Testis (tissue), 3 donors: Measurements from ENCODE around the gene DMD. TPM values are rescaled to one million over a fixed set of nuclear protein-coding genes. Genes with fewer than 3 reads are reported as not detected.

Experiments used
- DNase-seq: peaks from one replicate; pipeline ENCODE4 v3.0.0-alpha.2; 2019
- H3K27ac ChIP-seq, 2 donors: fragments of 200-600 bp; sonication (generic); one replicate each; pipeline ENCODE4 v1.5.1; 2019
- H3K27me3 ChIP-seq: fragments of 200-600 bp; sonication (generic); one replicate; pipeline ENCODE4 v1.5.1; 2019
- H3K36me3 ChIP-seq: fragments of 200-600 bp; sonication (generic); one replicate; pipeline ENCODE4 v1.5.1; 2017; ENCODE audit warnings: low read depth; ENCODE audit errors: missing control alignments
- H3K4me1 ChIP-seq: fragments of 200-600 bp; sonication (generic); one replicate; pipeline ENCODE4 v1.5.1; 2019
- H3K4me3 ChIP-seq, 2 donors: fragments of 200-600 bp; sonication (generic); one replicate each; pipeline ENCODE4 v1.5.1; 2017 to 2019
- H3K9me3 ChIP-seq: fragments of 200-600 bp; sonication (generic); one replicate; pipeline ENCODE4 v1.5.1; 2017
- CTCF ChIP-seq, 3 experiments: fragments of 450-650 bp in 2 of 3; fragments of 200-600 bp in 1 of 3; sonication (generic) in 1 of 3; IDR thresholded peaks; one replicate each; pipeline ENCODE4 v1.5.1; 2016 to 2019; ENCODE audit warnings: antibody characterized with exemption in 3 of 3, mild to moderate bottlenecking in 2 of 3, moderate library complexity in 1 of 3
- POLR2A ChIP-seq: fragments of 450-650 bp; IDR thresholded peaks from one replicate; pipeline ENCODE4 v1.6.1; 2017; ENCODE audit warnings: antibody characterized with exemption, mild to moderate bottlenecking, moderate library complexity
- WGBS, 2 donors: methylation state at CpG; one replicate each; pipeline ENCODE4 v1.1.5; 2018; 5-methylcytosine and 5-hydroxymethylcytosine counted together
- intact Hi-C: fragments of 100-400 bp; cut with DNase I; formaldehyde crosslinking; loops from one replicate; pipeline ENCODE4 v1.15.1; 2023; ENCODE audit warnings: low total_unique reads
- polyA plus RNA-seq: library from polyadenylated mRNA; stranded (reverse); fragments of 350-450 nt; fragmentation: Illumina TruSeq; extraction: RNeasy Lipid Tissue Mini Kit (QIAGEN cat#74804); gene quantifications from one replicate; pipeline ENCODE4 v1.2.3, GENCODE V29; 2014; ENCODE audit warnings: low read depth, low replicate concordance; ENCODE audit not compliant: insufficient read depth
- total RNA-seq, 2 donors: library from RNA; depleted of rRNA; stranded (reverse); fragments of >200 nt; gene quantifications; one replicate each; pipeline ENCODE4 v1.2.3, GENCODE V29; 2016

The DMD gene
- total and polyA plus RNA-seq, 3 donors from 2014 or later = 11.3 to 34.1 (median 24.2) TPM

- Histone ChIP-seq H3K27me3 (no peaks in the 10 kb centered on the region), H3K9me3 (no peaks in the 10 kb centered on the region), H3K36me3 (no peaks in the 10 kb centered on the region), H3K4me3 (no peak overlapping the region), H3K4me1 (no peaks in the 10 kb centered on the region), H3K27ac (no peak overlapping the region)
- intact Hi-C loops = no loop called here
- 92 to 96% methylated on average over 8 of the region's 8 CpGs for whole genome bisulfite sequencing, 2 donors
- DNase-seq = no peak
- no peak for TF ChIP-seq POLR2A
- TF ChIP-seq CTCF (IDR thresholded peaks at IDR 0.05) = no peak
Observed at GRCh38 chrX:33142331-33142730, 69.0 kb downstream of the DMD start.

GRCh38 chrX:33138677-33139249 lies 72.6 kb downstream of the DMD start:
- Histone ChIP-seq H3K27ac (no peak overlapping the region), H3K4me1 (no peaks in the 10 kb centered on the region), H3K9me3 (no peaks in the 10 kb centered on the region), H3K36me3 (no peaks in the 10 kb centered on the region), H3K27me3 (no peaks in the 10 kb centered on the region), H3K4me3 (no peak overlapping the region)
- DNase-seq = no peak
- intact Hi-C loops = no loop called here
- no peak for TF ChIP-seq POLR2A
- TF ChIP-seq CTCF (IDR thresholded peaks at IDR 0.05) = no peak
- 57 to 65% methylated on average over 11 to 12 of the region's 12 CpGs for WGBS, 2 donors

- Histone ChIP-seq H3K4me3 (no peak overlapping the region), H3K27ac (no peak overlapping the region), H3K27me3 (no peaks in the 10 kb centered on the region), H3K9me3 (no peaks in the 10 kb centered on the region), H3K36me3 (no peaks in the 10 kb centered on the region), H3K4me1 (no peaks in the 10 kb centered on the region)
- intact Hi-C loops = no loop called here
- TF ChIP-seq POLR2A = no peak
- TF ChIP-seq CTCF (IDR thresholded peaks at IDR 0.05) = no peak
- 27 to 33% methylated on average over 4 of the region's 4 CpGs for WGBS, 2 donors
- no peak for DNase-seq
Observed at GRCh38 chrX:33134164-33134563, 77.2 kb downstream of the DMD start.

GRCh38 chrX:33133320-33133719 lies 78.0 kb downstream of the DMD start:
- 76% methylated on average over 3 of the region's 3 CpGs for WGBS, 2 donors
- TF ChIP-seq POLR2A (no peak), CTCF (IDR thresholded peaks at IDR 0.05) (no peak)
- DNase-seq = no peak
- Histone ChIP-seq H3K9me3 (no peaks in the 10 kb centered on the region), H3K27me3 (no peaks in the 10 kb centered on the region), H3K4me3 (no peak overlapping the region), H3K36me3 (no peaks in the 10 kb centered on the region), H3K27ac (no peak overlapping the region), H3K4me1 (no peaks in the 10 kb centered on the region)
- intact Hi-C loops = no loop called here

- no peak for DNase-seq
- H3K9me3 ChIP-seq = no peaks in the 10 kb centered on the region
- TF ChIP-seq CTCF (IDR thresholded peaks at IDR 0.05) (no peak), POLR2A (no peak)
- WGBS, 2 donors = 85 to 86% methylated on average over 3 of the region's 3 CpGs
- intact Hi-C loops = no loop called here
- no peaks in the 10 kb centered on the region for H3K27me3 ChIP-seq
- H3K36me3 ChIP-seq = no peaks in the 10 kb centered on the region
- H3K27ac ChIP-seq = no peak overlapping the region
- no peak overlapping the region for H3K4me3 ChIP-seq
- no peaks in the 10 kb centered on the region for H3K4me1 ChIP-seq
Observed at GRCh38 chrX:33132569-33132968, 78.8 kb downstream of the DMD start.
